Stimulated activated effector memory CD8-positive, alpha-beta T cell treated with anti-CD3 and anti-CD28 coated beads, Interleukin-12 subunit alpha, Interleukin-12 subunit beta, amount 100 ng/mL, for 72 hours (primary cell): ENCODE measurements around the gene LMOD1.
"Not testable (repeated sequence)": the region's sequence is repeated elsewhere in the genome, so short reads cannot be mapped to it uniquely, and the experiment has no call there.

Experiments used
- ATAC-seq: fragments of 150-1000 bp; cut with Tn5 transposase; 2 replicates; pipeline ENCODE4 v1.10.0; 2021
- DNase-seq, 2 donors: peaks; one replicate each; pipeline ENCODE4 v3.0.0; 2021 to 2022; ENCODE audit warnings: low spot score in 2 of 2
- H3K27ac Mint-ChIP-seq: one replicate; pipeline ENCODE4 v1.8.0; 2022; ENCODE audit warnings: mild to moderate bottlenecking, mixed read lengths
- H3K36me3 Mint-ChIP-seq: one replicate; pipeline ENCODE4 v1.8.0; 2022; ENCODE audit warnings: mild to moderate bottlenecking, mixed read lengths
- H3K4me1 Mint-ChIP-seq: one replicate; pipeline ENCODE4 v1.8.0; 2022; ENCODE audit warnings: mixed read lengths
- H3K4me3 Mint-ChIP-seq: one replicate; pipeline ENCODE4 v1.8.0; 2022; ENCODE audit warnings: mild to moderate bottlenecking, mixed read lengths
- H3K9me3 Mint-ChIP-seq: one replicate; pipeline ENCODE4 v1.8.0; 2022; ENCODE audit warnings: mixed read lengths

Gene LMOD1

GRCh38 chr1:201883786-201884185 lies 62.6 kb downstream of the LMOD1 start:
- ATAC-seq (peak; percentile 65), DNase-seq (no peak)
- H3K27ac Mint-ChIP-seq, result no peak overlapping the region
- peaks cover 4% of the 10 kb centered on the region for H3K36me3 Mint-ChIP-seq
- no peak overlapping the region for H3K4me3 Mint-ChIP-seq
- H3K4me1 Mint-ChIP-seq, result no peaks in the 10 kb centered on the region
- no peaks in the 10 kb centered on the region for H3K9me3 Mint-ChIP-seq

- Mint-ChIP-seq H3K36me3 (peaks cover 9% of the 10 kb centered on the region), H3K9me3 (no peaks in the 10 kb centered on the region), H3K4me1 (no peaks in the 10 kb centered on the region), H3K4me3 (no peak overlapping the region), H3K27ac (no peak overlapping the region)
- ATAC-seq (no peak), DNase-seq (no peak)
Observed at GRCh38 chr1:201883266-201883665, 63.1 kb downstream of the LMOD1 start.

- DNase-seq (no peak), ATAC-seq (peak; percentile 38)
- Mint-ChIP-seq H3K9me3 (no peaks in the 10 kb centered on the region), H3K27ac (no peak overlapping the region), H3K4me3 (no peak overlapping the region), H3K4me1 (no peaks in the 10 kb centered on the region), H3K36me3 (peaks cover 14% of the 10 kb centered on the region)
Observed at GRCh38 chr1:201882665-201883132, 63.6 kb downstream of the LMOD1 start.

- ATAC-seq (no peak), DNase-seq (no peak)
- Mint-ChIP-seq H3K4me3 (no peak overlapping the region), H3K9me3 (no peaks in the 10 kb centered on the region), H3K36me3 (peaks cover 22% of the 10 kb centered on the region), H3K27ac (no peak overlapping the region), H3K4me1 (no peaks in the 10 kb centered on the region)
Observed at GRCh38 chr1:201881617-201882016, 64.7 kb downstream of the LMOD1 start.

GRCh38 chr1:201880928-201881571 lies 65.3 kb downstream of the LMOD1 start:
- Mint-ChIP-seq H3K9me3 (no peaks in the 10 kb centered on the region), H3K27ac (no peak overlapping the region), H3K4me3 (no peak overlapping the region), H3K4me1 (no peaks in the 10 kb centered on the region), H3K36me3 (peaks cover 28% of the 10 kb centered on the region)
- no peak for DNase-seq
- ATAC-seq, result no peak

GRCh38 chr1:201877877-201878401 lies 68.4 kb downstream of the LMOD1 start:
- Mint-ChIP-seq H3K4me1 (no peaks in the 10 kb centered on the region), H3K36me3 (peaks cover 59% of the 10 kb centered on the region), H3K9me3 (no peaks in the 10 kb centered on the region), H3K4me3 (no peak overlapping the region), H3K27ac (no peak overlapping the region)
- peak; percentile 57 for ATAC-seq
- no peak for DNase-seq

GRCh38 chr1:201876148-201876818 lies 70.1 kb downstream of the LMOD1 start:
- Mint-ChIP-seq H3K27ac (peak overlapping the region; percentile 74), H3K9me3 (no peaks in the 10 kb centered on the region), H3K36me3 (peaks cover 76% of the 10 kb centered on the region), H3K4me3 (no peak overlapping the region), H3K4me1 (no peaks in the 10 kb centered on the region)
- ATAC-seq (no peak), DNase-seq (no peak)

- DNase-seq, result no peak
- H3K9me3 Mint-ChIP-seq, result no peaks in the 10 kb centered on the region
- no peaks in the 10 kb centered on the region for H3K4me1 Mint-ChIP-seq
- H3K4me3 Mint-ChIP-seq, result no peak overlapping the region
- no peak overlapping the region for H3K27ac Mint-ChIP-seq
- ATAC-seq, result no peak
- H3K36me3 Mint-ChIP-seq, result peaks cover 92% of the 10 kb centered on the region
Observed at GRCh38 chr1:201874672-201875071, 71.7 kb downstream of the LMOD1 start.

GRCh38 chr1:201870397-201870796 lies 76.0 kb downstream of the LMOD1 start:
- H3K4me1 Mint-ChIP-seq, result no peaks in the 10 kb centered on the region
- no peak overlapping the region for H3K27ac Mint-ChIP-seq
- no peak for DNase-seq
- no peak overlapping the region for H3K4me3 Mint-ChIP-seq
- H3K9me3 Mint-ChIP-seq, result no peaks in the 10 kb centered on the region
- H3K36me3 Mint-ChIP-seq, result peaks cover 100% of the 10 kb centered on the region
- ATAC-seq, result no peak

GRCh38 chr1:201861448-201861847 lies 84.9 kb downstream of the LMOD1 start:
- ATAC-seq, result no peak
- H3K36me3 Mint-ChIP-seq, result peaks cover 100% of the 10 kb centered on the region
- H3K9me3 Mint-ChIP-seq, result no peaks in the 10 kb centered on the region
- H3K4me3 Mint-ChIP-seq, result no peak overlapping the region
- H3K4me1 Mint-ChIP-seq, result no peaks in the 10 kb centered on the region
- DNase-seq, result no peak
- no peak overlapping the region for H3K27ac Mint-ChIP-seq

GRCh38 chr1:201859424-201859823 lies 86.9 kb downstream of the LMOD1 start:
- Mint-ChIP-seq H3K36me3 (peaks cover 100% of the 10 kb centered on the region), H3K4me3 (no peak overlapping the region), H3K27ac (no peak overlapping the region), H3K4me1 (no peaks in the 10 kb centered on the region), H3K9me3 (no peaks in the 10 kb centered on the region)
- DNase-seq (no peak), ATAC-seq (no peak)

- H3K4me3 Mint-ChIP-seq, ATAC-seq, H3K4me1 Mint-ChIP-seq, DNase-seq, H3K27ac Mint-ChIP-seq, H3K9me3 Mint-ChIP-seq: not testable (repeated sequence)
- H3K36me3 Mint-ChIP-seq, result peaks cover 100% of the 10 kb centered on the region
Observed at GRCh38 chr1:201856722-201857121, 89.6 kb downstream of the LMOD1 start.

- H3K36me3 Mint-ChIP-seq, result peaks cover 100% of the 10 kb centered on the region
- DNase-seq, result no peak
- H3K9me3 Mint-ChIP-seq, result no peaks in the 10 kb centered on the region
- peaks cover 4% of the 10 kb centered on the region for H3K4me1 Mint-ChIP-seq
- no peak for ATAC-seq
- no peak overlapping the region for H3K27ac Mint-ChIP-seq
- H3K4me3 Mint-ChIP-seq, result no peak overlapping the region
Observed at GRCh38 chr1:201851949-201852348, 94.4 kb downstream of the LMOD1 start.

- no peak for ATAC-seq
- Mint-ChIP-seq H3K4me1 (peaks cover 10% of the 10 kb centered on the region), H3K9me3 (no peaks in the 10 kb centered on the region), H3K27ac (no peak overlapping the region), H3K36me3 (peaks cover 88% of the 10 kb centered on the region), H3K4me3 (no peak overlapping the region)
- no peak for DNase-seq
Observed at GRCh38 chr1:201850053-201850397, 96.3 kb downstream of the LMOD1 start.

GRCh38 chr1:201849372-201850052 lies 96.8 kb downstream of the LMOD1 start:
- H3K4me3 Mint-ChIP-seq, result no peak overlapping the region
- H3K9me3 Mint-ChIP-seq, result no peaks in the 10 kb centered on the region
- no peak overlapping the region for H3K27ac Mint-ChIP-seq
- ATAC-seq (no peak), DNase-seq (no peak)
- H3K4me1 Mint-ChIP-seq, result peaks cover 10% of the 10 kb centered on the region
- H3K36me3 Mint-ChIP-seq, result peaks cover 82% of the 10 kb centered on the region

- no peak overlapping the region for H3K4me3 Mint-ChIP-seq
- DNase-seq (no peak), ATAC-seq (no peak)
- H3K27ac Mint-ChIP-seq, result no peak overlapping the region
- no peaks in the 10 kb centered on the region for H3K9me3 Mint-ChIP-seq
- peaks cover 70% of the 10 kb centered on the region for H3K36me3 Mint-ChIP-seq
- peaks cover 10% of the 10 kb centered on the region for H3K4me1 Mint-ChIP-seq
Observed at GRCh38 chr1:201848230-201848629, 98.1 kb downstream of the LMOD1 start.
